K562 (cell line): ENCODE data around the gene ZNF668.

ENCODE experiments used
- CBX2 ChIP-seq: fragments of 200-600 bp; sonication (generic); IDR thresholded peaks from one replicate; pipeline ENCODE4 v1.6.1; 2012; ENCODE audit warnings: mild to moderate bottlenecking, low read length, inconsistent platforms; ENCODE audit not compliant: insufficient read depth, poor library complexity, severe bottlenecking
- MAFK ChIP-seq: IDR thresholded peaks from 2 replicates; pipeline ENCODE4 v1.6.1; 2011; ENCODE audit warnings: low read length, improper control_type of control experiment
- POLR2A ChIP-seq: fragments of 450-650 bp; conservative IDR thresholded peaks from 2 replicates; pipeline ENCODE4 v1.6.1; 2016
- TCF7L2 ChIP-seq: fragments of 150-350 bp; IDR thresholded peaks from 2 replicates; pipeline ENCODE4 v1.6.1; 2016; ENCODE audit warnings: low read depth, mild to moderate bottlenecking, low read length, moderate library complexity
- ZNF668 ChIP-seq: fragments of 250-450 bp; sonication (Bioruptor Pico); IDR thresholded peaks from 2 replicates; pipeline ENCODE4 v1.8.0; 2022; ENCODE audit warnings: mild to moderate bottlenecking, inconsistent platforms

DNA sequence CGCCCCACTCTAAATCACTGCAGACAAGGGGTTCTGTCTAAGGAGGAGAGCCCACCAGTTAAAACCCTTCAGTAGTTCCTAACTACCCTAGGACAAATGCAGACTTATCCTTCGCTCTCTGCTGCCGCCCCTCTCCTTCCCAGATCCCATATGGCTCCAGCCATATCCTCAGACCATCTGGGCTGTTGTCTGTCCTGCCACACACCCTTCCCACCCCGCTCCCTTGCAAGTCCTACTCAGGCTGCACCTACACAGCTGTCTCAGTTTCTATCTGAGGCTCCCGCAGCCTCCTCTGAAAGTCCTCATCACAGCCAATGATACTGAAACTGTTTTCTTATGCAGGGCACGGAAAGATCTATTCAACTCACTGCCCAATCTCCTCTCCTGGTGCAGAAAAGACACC is 33.4 kb upstream of the ZNF668 start:
- TF ChIP-seq POLR2A = no peak
- no peak for TF ChIP-seq ZNF668 (CRISPR knock-in tag)
- no peak for TF ChIP-seq CBX2
- TF ChIP-seq TCF7L2 = no peak
- TF ChIP-seq MAFK = no peak
